Measurements from ENCODE around the gene FOXP1.

FOXP1 gene

GRCh38 chr3:70916375-70917055, 667.0 kb downstream of the FOXP1 start:
- DNase-seq: peak; percentile 77

- DNase-seq: no peak
These were observed 668.7 kb downstream of the FOXP1 start for GRCh38 chr3:70914862-70915261.

GRCh38 chr3:70911719-70912118, 671.8 kb downstream of the FOXP1 start:
- no peak for DNase-seq

- no peak for DNase-seq
These were observed 678.0 kb downstream of the FOXP1 start for GRCh38 chr3:70905491-70905890.

Data from NCI-H69 (cell line).